GM23338 (cell line): ENCODE results near the gene BEND6. TPM values are rescaled to one million over a fixed set of nuclear protein-coding genes. Genes with fewer than 3 reads are reported as not detected.

Source experiments
- ATAC-seq: fragments of 200-7000 bp; cut with Tn5 transposase; 3 replicates; pipeline ENCODE4 v1.9.1; 2020
- DNase-seq: peaks from one replicate; pipeline ENCODE4 v3.0.0-alpha.2; 2015; ENCODE audit warnings: low spot score
- H2AFZ ChIP-seq: fragments of 200-600 bp; sonication (generic); 2 replicates; pipeline ENCODE4 v1.8.0; 2016; ENCODE audit warnings: antibody characterized with exemption, mild to moderate bottlenecking, moderate library complexity
- H3F3A ChIP-seq: fragments of 200-600 bp; sonication (generic); replicated peaks from 2 replicates; pipeline ENCODE4 v1.8.0; 2017; ENCODE audit warnings: antibody characterized with exemption, mixed run types, low read depth
- H3K27ac ChIP-seq: fragments of 200-600 bp; sonication (generic); 2 replicates; pipeline ENCODE4 v1.6.1; 2016; ENCODE audit warnings: low read depth
- H3K27me3 ChIP-seq: fragments of 200-600 bp; sonication (generic); 2 replicates; pipeline ENCODE4 v1.8.0; 2016; ENCODE audit warnings: mild to moderate bottlenecking, mixed run types, moderate library complexity; ENCODE audit not compliant: insufficient read depth
- H3K36me3 ChIP-seq: fragments of 200-600 bp; sonication (generic); 2 replicates; pipeline ENCODE4 v1.8.0; 2016; ENCODE audit warnings: mild to moderate bottlenecking; ENCODE audit not compliant: insufficient read depth
- H3K4me1 ChIP-seq: fragments of 200-600 bp; sonication (generic); 2 replicates; pipeline ENCODE4 v1.8.0; 2016; ENCODE audit warnings: mild to moderate bottlenecking, moderate library complexity; ENCODE audit not compliant: insufficient read depth
- H3K4me2 ChIP-seq: fragments of 200-600 bp; sonication (generic); 2 replicates; pipeline ENCODE4 v1.7.1; 2017; ENCODE audit warnings: mixed run types
- H3K4me3 ChIP-seq: fragments of 200-600 bp; sonication (generic); 2 replicates; pipeline ENCODE4 v1.6.1; 2016; ENCODE audit warnings: mixed run types
- H3K79me2 ChIP-seq: fragments of 200-600 bp; sonication (generic); replicated peaks from 2 replicates; pipeline ENCODE4 v1.8.0; 2017; ENCODE audit warnings: mild to moderate bottlenecking; ENCODE audit not compliant: insufficient read depth
- H3K9me2 ChIP-seq: fragments of 200-600 bp; sonication (generic); 2 replicates; pipeline ENCODE4 v1.8.0; 2017; ENCODE audit not compliant: insufficient read depth
- H4K20me1 ChIP-seq: fragments of 200-600 bp; sonication (generic); replicated peaks from 2 replicates; pipeline ENCODE4 v1.8.0; 2017; ENCODE audit warnings: mild to moderate bottlenecking; ENCODE audit not compliant: insufficient read depth
- H3K27ac Mint-ChIP-seq: 2 replicates; pipeline ENCODE4 v1.8.0; 2020; ENCODE audit warnings: inconsistent platforms, mild to moderate bottlenecking, moderate library complexity, mixed read lengths
- H3K27me3 Mint-ChIP-seq: 3 replicates; pipeline ENCODE4 v1.8.0; 2022; ENCODE audit warnings: low read depth, mild to moderate bottlenecking, moderate library complexity, mixed read lengths, inconsistent platforms; ENCODE audit not compliant: insufficient read depth, poor library complexity
- H3K36me3 Mint-ChIP-seq: 3 replicates; pipeline ENCODE4 v1.8.0; 2021; ENCODE audit warnings: low read depth, mild to moderate bottlenecking, inconsistent platforms, moderate library complexity, mixed read lengths
- H3K4me1 Mint-ChIP-seq: 3 replicates; pipeline ENCODE4 v1.8.0; 2020; ENCODE audit warnings: mild to moderate bottlenecking, inconsistent platforms, mixed read lengths
- H3K4me3 Mint-ChIP-seq: 3 replicates; pipeline ENCODE4 v1.8.0; 2021; ENCODE audit warnings: moderate library complexity, mild to moderate bottlenecking, inconsistent platforms, mixed read lengths
- H3K9me3 Mint-ChIP-seq: 3 replicates; pipeline ENCODE4 v1.8.0; 2020; ENCODE audit warnings: moderate library complexity, mild to moderate bottlenecking, inconsistent platforms, mixed read lengths
- CREB1 ChIP-seq: fragments of 250-450 bp; sonication (Bioruptor Pico); IDR thresholded peaks from 2 replicates; pipeline ENCODE4 v1.5.0; 2020; ENCODE audit warnings: low read depth, mild to moderate bottlenecking, moderate library complexity
- EZH2 ChIP-seq: fragments of 200-600 bp; sonication (generic); IDR thresholded peaks from one replicate; pipeline ENCODE4 v1.8.0; 2017; ENCODE audit warnings: antibody characterized with exemption, mild to moderate bottlenecking, low read depth; ENCODE audit not compliant: unreplicated experiment
- EZH2phosphoT487 ChIP-seq: fragments of 200-600 bp; sonication (generic); IDR thresholded peaks from one replicate; pipeline ENCODE4 v1.8.1; 2018; ENCODE audit warnings: antibody characterized with exemption; ENCODE audit not compliant: unreplicated experiment
- JUNB ChIP-seq: IDR thresholded peaks from one replicate; pipeline ENCODE4 v1.6.1; 2016; ENCODE audit warnings: antibody characterized with exemption; ENCODE audit not compliant: unreplicated experiment
- NANOG ChIP-seq: IDR thresholded peaks from 2 replicates; pipeline ENCODE4 v1.6.1; 2016; ENCODE audit warnings: antibody characterized with exemption, borderline replicate concordance
- POLR2AphosphoS5 ChIP-seq: IDR thresholded peaks from 2 replicates; pipeline ENCODE4 v1.6.1; 2016; ENCODE audit warnings: antibody characterized with exemption, low read depth
- STAT1 ChIP-seq: IDR thresholded peaks from one replicate; pipeline ENCODE4 v1.6.1; 2016; ENCODE audit warnings: antibody characterized with exemption; ENCODE audit not compliant: unreplicated experiment
- ZNF114 ChIP-seq: fragments of 250-450 bp; sonication (Bioruptor Pico); IDR thresholded peaks from 2 replicates; pipeline ENCODE4 v1.5.0; 2020; ENCODE audit warnings: mild to moderate bottlenecking, moderate library complexity
- ZNF331 ChIP-seq: fragments of 250-450 bp; sonication (Bioruptor Pico); IDR thresholded peaks from 2 replicates; pipeline ENCODE4 v1.5.0; 2020; ENCODE audit warnings: low read depth, mild to moderate bottlenecking, moderate library complexity
- polyA plus RNA-seq: library from polyadenylated mRNA; unstranded; fragments of >200 nt; fragmentation: Nextera tagmentation; extraction: Ambion mirVana; gene quantifications from 2 replicates; pipeline ENCODE4 v1.2.1, GENCODE V29; 2016
- total RNA-seq: library from RNA; depleted of rRNA; stranded (reverse); fragments of >200 nt; shearing (Covaris generic); gene quantifications from 2 replicates; pipeline ENCODE4 v1.2.3, GENCODE V29; 2014
- TF ChIP-seq, protein P1 (sequence below): fragments of 250-450 bp; sonication (Bioruptor Pico); IDR thresholded peaks from 2 replicates; pipeline ENCODE4 v1.5.0; 2020; ENCODE audit warnings: mild to moderate bottlenecking, moderate library complexity
- TF ChIP-seq, protein P2 (sequence below), 2 experiments: fragments of 200-600 bp in 1 of 2; sonication (generic) in 1 of 2; conservative IDR thresholded peaks; 2 replicates each; pipeline versions ENCODE4 v1.5.1 to v1.6.1; 2016 to 2017; ENCODE audit warnings: antibody characterized with exemption in 2 of 2, low read depth in 2 of 2, mild to moderate bottlenecking in 2 of 2, moderate library complexity in 1 of 2
- TF ChIP-seq, protein P3 (sequence below): IDR thresholded peaks from 2 replicates; pipeline ENCODE4 v1.6.1; 2016; ENCODE audit warnings: antibody characterized with exemption
- TF ChIP-seq, protein P4 (sequence below): IDR thresholded peaks from one replicate; pipeline ENCODE4 v1.6.1; 2018; ENCODE audit warnings: antibody characterized with exemption; ENCODE audit not compliant: unreplicated experiment

Gene BEND6
- total and polyA plus RNA-seq, 2 experiments from 2014 or later = 6.0 to 6.7 TPM

DNA sequence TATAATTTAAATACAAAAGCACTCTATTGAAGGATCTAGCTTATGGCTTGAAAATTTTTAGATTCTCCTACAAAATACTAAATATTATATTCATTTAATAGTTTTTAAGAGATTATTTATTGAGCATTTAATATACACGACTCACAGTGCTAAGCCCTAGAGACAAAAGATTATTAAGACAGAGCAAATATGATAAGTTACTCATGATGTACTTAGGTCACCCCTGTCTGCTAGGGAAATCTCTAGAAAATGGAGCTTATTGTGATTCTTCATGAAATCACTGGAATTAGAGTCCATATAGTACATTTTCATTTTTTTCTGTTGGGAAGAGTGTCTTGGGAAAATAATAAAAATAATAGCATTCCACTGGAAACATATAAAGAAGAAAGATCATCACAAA, 37.8 kb downstream of the BEND6 start:
- no peak overlapping the region for H3K4me3 Mint-ChIP-seq
- H3K4me2 ChIP-seq = no peak overlapping the region
- H3K27ac Mint-ChIP-seq = no peak overlapping the region
- no peak for TF ChIP-seq ZNF331 (CRISPR knock-in tag)
- TF ChIP-seq EZH2phosphoT487 = no peak
- TF ChIP-seq, protein P1, sequence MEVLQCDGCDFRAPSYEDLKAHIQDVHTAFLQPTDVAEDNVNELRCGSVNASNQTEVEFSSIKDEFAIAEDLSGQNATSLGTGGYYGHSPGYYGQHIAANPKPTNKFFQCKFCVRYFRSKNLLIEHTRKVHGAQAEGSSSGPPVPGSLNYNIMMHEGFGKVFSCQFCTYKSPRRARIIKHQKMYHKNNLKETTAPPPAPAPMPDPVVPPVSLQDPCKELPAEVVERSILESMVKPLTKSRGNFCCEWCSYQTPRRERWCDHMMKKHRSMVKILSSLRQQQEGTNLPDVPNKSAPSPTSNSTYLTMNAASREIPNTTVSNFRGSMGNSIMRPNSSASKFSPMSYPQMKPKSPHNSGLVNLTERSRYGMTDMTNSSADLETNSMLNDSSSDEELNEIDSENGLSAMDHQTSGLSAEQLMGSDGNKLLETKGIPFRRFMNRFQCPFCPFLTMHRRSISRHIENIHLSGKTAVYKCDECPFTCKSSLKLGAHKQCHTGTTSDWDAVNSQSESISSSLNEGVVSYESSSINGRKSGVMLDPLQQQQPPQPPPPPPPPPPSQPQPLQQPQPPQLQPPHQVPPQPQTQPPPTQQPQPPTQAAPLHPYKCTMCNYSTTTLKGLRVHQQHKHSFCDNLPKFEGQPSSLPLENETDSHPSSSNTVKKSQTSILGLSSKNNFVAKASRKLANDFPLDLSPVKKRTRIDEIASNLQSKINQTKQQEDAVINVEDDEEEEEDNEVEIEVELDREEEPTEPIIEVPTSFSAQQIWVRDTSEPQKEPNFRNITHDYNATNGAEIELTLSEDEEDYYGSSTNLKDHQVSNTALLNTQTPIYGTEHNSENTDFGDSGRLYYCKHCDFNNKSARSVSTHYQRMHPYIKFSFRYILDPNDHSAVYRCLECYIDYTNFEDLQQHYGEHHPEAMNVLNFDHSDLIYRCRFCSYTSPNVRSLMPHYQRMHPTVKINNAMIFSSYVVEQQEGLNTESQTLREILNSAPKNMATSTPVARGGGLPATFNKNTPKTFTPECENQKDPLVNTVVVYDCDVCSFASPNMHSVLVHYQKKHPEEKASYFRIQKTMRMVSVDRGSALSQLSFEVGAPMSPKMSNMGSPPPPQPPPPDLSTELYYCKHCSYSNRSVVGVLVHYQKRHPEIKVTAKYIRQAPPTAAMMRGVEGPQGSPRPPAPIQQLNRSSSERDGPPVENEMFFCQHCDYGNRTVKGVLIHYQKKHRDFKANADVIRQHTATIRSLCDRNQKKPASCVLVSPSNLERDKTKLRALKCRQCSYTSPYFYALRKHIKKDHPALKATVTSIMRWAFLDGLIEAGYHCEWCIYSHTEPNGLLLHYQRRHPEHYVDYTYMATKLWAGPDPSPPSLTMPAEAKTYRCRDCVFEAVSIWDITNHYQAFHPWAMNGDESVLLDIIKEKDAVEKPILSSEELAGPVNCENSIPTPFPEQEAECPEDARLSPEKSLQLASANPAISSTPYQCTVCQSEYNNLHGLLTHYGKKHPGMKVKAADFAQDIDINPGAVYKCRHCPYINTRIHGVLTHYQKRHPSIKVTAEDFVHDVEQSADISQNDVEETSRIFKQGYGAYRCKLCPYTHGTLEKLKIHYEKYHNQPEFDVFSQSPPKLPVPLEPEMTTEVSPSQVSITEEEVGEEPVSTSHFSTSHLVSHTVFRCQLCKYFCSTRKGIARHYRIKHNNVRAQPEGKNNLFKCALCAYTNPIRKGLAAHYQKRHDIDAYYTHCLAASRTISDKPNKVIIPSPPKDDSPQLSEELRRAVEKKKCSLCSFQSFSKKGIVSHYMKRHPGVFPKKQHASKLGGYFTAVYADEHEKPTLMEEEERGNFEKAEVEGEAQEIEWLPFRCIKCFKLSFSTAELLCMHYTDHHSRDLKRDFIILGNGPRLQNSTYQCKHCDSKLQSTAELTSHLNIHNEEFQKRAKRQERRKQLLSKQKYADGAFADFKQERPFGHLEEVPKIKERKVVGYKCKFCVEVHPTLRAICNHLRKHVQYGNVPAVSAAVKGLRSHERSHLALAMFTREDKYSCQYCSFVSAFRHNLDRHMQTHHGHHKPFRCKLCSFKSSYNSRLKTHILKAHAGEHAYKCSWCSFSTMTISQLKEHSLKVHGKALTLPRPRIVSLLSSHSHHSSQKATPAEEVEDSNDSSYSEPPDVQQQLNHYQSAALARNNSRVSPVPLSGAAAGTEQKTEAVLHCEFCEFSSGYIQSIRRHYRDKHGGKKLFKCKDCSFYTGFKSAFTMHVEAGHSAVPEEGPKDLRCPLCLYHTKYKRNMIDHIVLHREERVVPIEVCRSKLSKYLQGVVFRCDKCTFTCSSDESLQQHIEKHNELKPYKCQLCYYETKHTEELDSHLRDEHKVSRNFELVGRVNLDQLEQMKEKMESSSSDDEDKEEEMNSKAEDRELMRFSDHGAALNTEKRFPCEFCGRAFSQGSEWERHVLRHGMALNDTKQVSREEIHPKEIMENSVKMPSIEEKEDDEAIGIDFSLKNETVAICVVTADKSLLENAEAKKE (CRISPR knock-in tag) = no peak
- no peak for TF ChIP-seq CREB1 (CRISPR knock-in tag)
- TF ChIP-seq, protein P2, sequence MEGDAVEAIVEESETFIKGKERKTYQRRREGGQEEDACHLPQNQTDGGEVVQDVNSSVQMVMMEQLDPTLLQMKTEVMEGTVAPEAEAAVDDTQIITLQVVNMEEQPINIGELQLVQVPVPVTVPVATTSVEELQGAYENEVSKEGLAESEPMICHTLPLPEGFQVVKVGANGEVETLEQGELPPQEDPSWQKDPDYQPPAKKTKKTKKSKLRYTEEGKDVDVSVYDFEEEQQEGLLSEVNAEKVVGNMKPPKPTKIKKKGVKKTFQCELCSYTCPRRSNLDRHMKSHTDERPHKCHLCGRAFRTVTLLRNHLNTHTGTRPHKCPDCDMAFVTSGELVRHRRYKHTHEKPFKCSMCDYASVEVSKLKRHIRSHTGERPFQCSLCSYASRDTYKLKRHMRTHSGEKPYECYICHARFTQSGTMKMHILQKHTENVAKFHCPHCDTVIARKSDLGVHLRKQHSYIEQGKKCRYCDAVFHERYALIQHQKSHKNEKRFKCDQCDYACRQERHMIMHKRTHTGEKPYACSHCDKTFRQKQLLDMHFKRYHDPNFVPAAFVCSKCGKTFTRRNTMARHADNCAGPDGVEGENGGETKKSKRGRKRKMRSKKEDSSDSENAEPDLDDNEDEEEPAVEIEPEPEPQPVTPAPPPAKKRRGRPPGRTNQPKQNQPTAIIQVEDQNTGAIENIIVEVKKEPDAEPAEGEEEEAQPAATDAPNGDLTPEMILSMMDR (conservative IDR thresholded peaks at IDR 0.05; ENCODE audit: low read depth in 2 of 2) = no peak
- no peak for TF ChIP-seq NANOG
- TF ChIP-seq JUNB = no peak
- TF ChIP-seq, protein P3, sequence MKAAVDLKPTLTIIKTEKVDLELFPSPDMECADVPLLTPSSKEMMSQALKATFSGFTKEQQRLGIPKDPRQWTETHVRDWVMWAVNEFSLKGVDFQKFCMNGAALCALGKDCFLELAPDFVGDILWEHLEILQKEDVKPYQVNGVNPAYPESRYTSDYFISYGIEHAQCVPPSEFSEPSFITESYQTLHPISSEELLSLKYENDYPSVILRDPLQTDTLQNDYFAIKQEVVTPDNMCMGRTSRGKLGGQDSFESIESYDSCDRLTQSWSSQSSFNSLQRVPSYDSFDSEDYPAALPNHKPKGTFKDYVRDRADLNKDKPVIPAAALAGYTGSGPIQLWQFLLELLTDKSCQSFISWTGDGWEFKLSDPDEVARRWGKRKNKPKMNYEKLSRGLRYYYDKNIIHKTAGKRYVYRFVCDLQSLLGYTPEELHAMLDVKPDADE = no peak
- no peak for TF ChIP-seq POLR2AphosphoS5
- TF ChIP-seq ZNF114 (CRISPR knock-in tag) = no peak
- no peak for TF ChIP-seq STAT1
- TF ChIP-seq, protein P4, sequence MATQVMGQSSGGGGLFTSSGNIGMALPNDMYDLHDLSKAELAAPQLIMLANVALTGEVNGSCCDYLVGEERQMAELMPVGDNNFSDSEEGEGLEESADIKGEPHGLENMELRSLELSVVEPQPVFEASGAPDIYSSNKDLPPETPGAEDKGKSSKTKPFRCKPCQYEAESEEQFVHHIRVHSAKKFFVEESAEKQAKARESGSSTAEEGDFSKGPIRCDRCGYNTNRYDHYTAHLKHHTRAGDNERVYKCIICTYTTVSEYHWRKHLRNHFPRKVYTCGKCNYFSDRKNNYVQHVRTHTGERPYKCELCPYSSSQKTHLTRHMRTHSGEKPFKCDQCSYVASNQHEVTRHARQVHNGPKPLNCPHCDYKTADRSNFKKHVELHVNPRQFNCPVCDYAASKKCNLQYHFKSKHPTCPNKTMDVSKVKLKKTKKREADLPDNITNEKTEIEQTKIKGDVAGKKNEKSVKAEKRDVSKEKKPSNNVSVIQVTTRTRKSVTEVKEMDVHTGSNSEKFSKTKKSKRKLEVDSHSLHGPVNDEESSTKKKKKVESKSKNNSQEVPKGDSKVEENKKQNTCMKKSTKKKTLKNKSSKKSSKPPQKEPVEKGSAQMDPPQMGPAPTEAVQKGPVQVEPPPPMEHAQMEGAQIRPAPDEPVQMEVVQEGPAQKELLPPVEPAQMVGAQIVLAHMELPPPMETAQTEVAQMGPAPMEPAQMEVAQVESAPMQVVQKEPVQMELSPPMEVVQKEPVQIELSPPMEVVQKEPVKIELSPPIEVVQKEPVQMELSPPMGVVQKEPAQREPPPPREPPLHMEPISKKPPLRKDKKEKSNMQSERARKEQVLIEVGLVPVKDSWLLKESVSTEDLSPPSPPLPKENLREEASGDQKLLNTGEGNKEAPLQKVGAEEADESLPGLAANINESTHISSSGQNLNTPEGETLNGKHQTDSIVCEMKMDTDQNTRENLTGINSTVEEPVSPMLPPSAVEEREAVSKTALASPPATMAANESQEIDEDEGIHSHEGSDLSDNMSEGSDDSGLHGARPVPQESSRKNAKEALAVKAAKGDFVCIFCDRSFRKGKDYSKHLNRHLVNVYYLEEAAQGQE = no peak
- TF ChIP-seq EZH2 = no peak
- no peaks in the 10 kb centered on the region for H3K27me3 ChIP-seq
- H3K36me3 ChIP-seq = no peaks in the 10 kb centered on the region
- H3K4me1 Mint-ChIP-seq = no peaks in the 10 kb centered on the region
- no peak overlapping the region for H2AFZ ChIP-seq
- ATAC-seq = no peak
- no peak overlapping the region for H3K4me3 ChIP-seq
- H3K9me3 Mint-ChIP-seq = no peaks in the 10 kb centered on the region; the same call in 2 of the 3 replicates
- no peak for DNase-seq
- H3K79me2 ChIP-seq = no peaks in the 10 kb centered on the region
- no peaks in the 10 kb centered on the region for H4K20me1 ChIP-seq
- no peaks in the 10 kb centered on the region for H3K9me2 ChIP-seq
- peaks cover 4% of the 10 kb centered on the region for H3K27me3 Mint-ChIP-seq
- H3K27ac ChIP-seq = no peak overlapping the region
- no peaks in the 10 kb centered on the region for H3K36me3 Mint-ChIP-seq
- no peaks in the 10 kb centered on the region for H3K4me1 ChIP-seq
- no peaks in the 10 kb centered on the region for H3F3A ChIP-seq
